Activated naive CD8-positive, alpha-beta T cell (primary cell): Measurements from ENCODE around the gene TNFRSF25.
"Not testable (repeated sequence)": the region's sequence is repeated elsewhere in the genome, so short reads cannot be mapped to it uniquely, and the experiment has no call there.

Source experiments
- H3K27ac Mint-ChIP-seq: one replicate; pipeline ENCODE4 v1.8.0; 2021; ENCODE audit warnings: mixed read lengths
- H3K27me3 Mint-ChIP-seq: one replicate; pipeline ENCODE4 v1.8.0; 2021; ENCODE audit warnings: mixed read lengths
- H3K36me3 Mint-ChIP-seq: one replicate; pipeline ENCODE4 v1.8.0; 2021; ENCODE audit warnings: mixed read lengths
- H3K4me1 Mint-ChIP-seq: one replicate; pipeline ENCODE4 v1.8.0; 2021; ENCODE audit warnings: low read depth, mixed read lengths
- H3K4me3 Mint-ChIP-seq: one replicate; pipeline ENCODE4 v1.8.0; 2021; ENCODE audit warnings: mild to moderate bottlenecking, mixed read lengths
- H3K9me3 Mint-ChIP-seq: one replicate; pipeline ENCODE4 v1.8.0; 2021; ENCODE audit warnings: low read depth, mixed read lengths

Gene TNFRSF25

GRCh38 chr1:6431645-6432579, 34.1 kb downstream of the TNFRSF25 start:
- H3K36me3 Mint-ChIP-seq, H3K9me3 Mint-ChIP-seq, H3K4me1 Mint-ChIP-seq, H3K27ac Mint-ChIP-seq, H3K4me3 Mint-ChIP-seq, H3K27me3 Mint-ChIP-seq: not testable (repeated sequence)

- H3K27me3 Mint-ChIP-seq, H3K27ac Mint-ChIP-seq, H3K36me3 Mint-ChIP-seq, H3K4me3 Mint-ChIP-seq, H3K4me1 Mint-ChIP-seq, H3K9me3 Mint-ChIP-seq: not testable (repeated sequence)
Measured at GRCh38 chr1:6429660-6430411, 36.1 kb downstream of the TNFRSF25 start.

GRCh38 chr1:6428453-6428852, 37.5 kb downstream of the TNFRSF25 start:
- H3K4me3 Mint-ChIP-seq, H3K36me3 Mint-ChIP-seq, H3K9me3 Mint-ChIP-seq, H3K4me1 Mint-ChIP-seq, H3K27me3 Mint-ChIP-seq, H3K27ac Mint-ChIP-seq: not testable (repeated sequence)

GRCh38 chr1:6427441-6428390, 38.3 kb downstream of the TNFRSF25 start:
- no peaks in the 10 kb centered on the region for H3K36me3 Mint-ChIP-seq
- H3K4me1 Mint-ChIP-seq: peaks cover 7% of the 10 kb centered on the region
- no peak overlapping the region for H3K4me3 Mint-ChIP-seq
- no peaks in the 10 kb centered on the region for H3K9me3 Mint-ChIP-seq
- H3K27me3 Mint-ChIP-seq: peaks cover 6% of the 10 kb centered on the region
- no peak overlapping the region for H3K27ac Mint-ChIP-seq

GRCh38 chr1:6426972-6427350, 39.0 kb downstream of the TNFRSF25 start:
- Mint-ChIP-seq H3K27me3 (peaks cover 7% of the 10 kb centered on the region), H3K4me1 (peaks cover 7% of the 10 kb centered on the region), H3K9me3 (no peaks in the 10 kb centered on the region), H3K36me3 (no peaks in the 10 kb centered on the region), H3K27ac (no peak overlapping the region), H3K4me3 (no peak overlapping the region)

GRCh38 chr1:6426277-6426971, 39.5 kb downstream of the TNFRSF25 start:
- Mint-ChIP-seq H3K36me3 (no peaks in the 10 kb centered on the region), H3K4me3 (no peak overlapping the region), H3K4me1 (peaks cover 7% of the 10 kb centered on the region), H3K27me3 (peaks cover 12% of the 10 kb centered on the region), H3K9me3 (no peaks in the 10 kb centered on the region), H3K27ac (no peak overlapping the region)

GRCh38 chr1:6425658-6426057, 40.3 kb downstream of the TNFRSF25 start:
- peaks cover 14% of the 10 kb centered on the region for H3K27me3 Mint-ChIP-seq
- H3K9me3 Mint-ChIP-seq: no peaks in the 10 kb centered on the region
- H3K27ac Mint-ChIP-seq: no peak overlapping the region
- H3K4me1 Mint-ChIP-seq: peaks cover 7% of the 10 kb centered on the region
- no peaks in the 10 kb centered on the region for H3K36me3 Mint-ChIP-seq
- no peak overlapping the region for H3K4me3 Mint-ChIP-seq

- Mint-ChIP-seq H3K27me3 (peaks cover 12% of the 10 kb centered on the region), H3K4me1 (peaks cover 8% of the 10 kb centered on the region), H3K27ac (peak within 1 kb of the TSS; percentile 41), H3K9me3 (no peaks in the 10 kb centered on the region), H3K4me3 (peak within 1 kb of the TSS; percentile 63), H3K36me3 (no peaks in the 10 kb centered on the region)
Measured at GRCh38 chr1:6424619-6425593, 41.1 kb downstream of the TNFRSF25 start, which contains the start of gene ESPN. Gene ESPN, plus strand, starts transcription at chr1:6424776. Its CDS starts 180 bp downstream, at chr1:6424956.

GRCh38 chr1:6424000-6424565, 41.9 kb downstream of the TNFRSF25 start:
- Mint-ChIP-seq H3K4me1 (peaks cover 9% of the 10 kb centered on the region), H3K9me3 (no peaks in the 10 kb centered on the region), H3K36me3 (no peaks in the 10 kb centered on the region), H3K27ac (peak overlapping the region; percentile 41), H3K4me3 (peak overlapping the region; percentile 63), H3K27me3 (peaks cover 12% of the 10 kb centered on the region)

- peaks cover 10% of the 10 kb centered on the region for H3K4me1 Mint-ChIP-seq
- no peak overlapping the region for H3K27ac Mint-ChIP-seq
- peak overlapping the region; percentile 63 for H3K4me3 Mint-ChIP-seq
- H3K36me3 Mint-ChIP-seq: no peaks in the 10 kb centered on the region
- H3K9me3 Mint-ChIP-seq: no peaks in the 10 kb centered on the region
- peaks cover 12% of the 10 kb centered on the region for H3K27me3 Mint-ChIP-seq
Measured at GRCh38 chr1:6423321-6423999, 42.5 kb downstream of the TNFRSF25 start.

GRCh38 chr1:6421266-6421665, 44.7 kb downstream of the TNFRSF25 start:
- Mint-ChIP-seq H3K4me3 (peak overlapping the region; percentile 22), H3K9me3 (no peaks in the 10 kb centered on the region), H3K36me3 (no peaks in the 10 kb centered on the region), H3K27ac (no peak overlapping the region), H3K4me1 (peaks cover 10% of the 10 kb centered on the region), H3K27me3 (peaks cover 21% of the 10 kb centered on the region)

GRCh38 chr1:6420454-6421042, 45.4 kb downstream of the TNFRSF25 start:
- Mint-ChIP-seq H3K27me3 (peaks cover 28% of the 10 kb centered on the region), H3K36me3 (no peaks in the 10 kb centered on the region), H3K4me1 (peaks cover 10% of the 10 kb centered on the region), H3K9me3 (no peaks in the 10 kb centered on the region), H3K4me3 (peak overlapping the region; percentile 63), H3K27ac (no peak overlapping the region)
